NCI-H2107 (cell line): ENCODE measurements around the gene CD274.
"Not testable (repeated sequence)": the region's sequence is repeated elsewhere in the genome, so short reads cannot be mapped to it uniquely, and the experiment has no call there.

Source experiments
- DNase-seq: peaks from one replicate; lab custom pipeline; 2025; lab: John Stamatoyannopoulos, UW

CD274 gene

GRCh38 chr9:5438301-5439162 is 11.8 kb upstream of the CD274 start:
- DNase-seq, result no peak

- DNase-seq, result no peak
These were observed 9.9 kb upstream of the CD274 start for GRCh38 chr9:5440426-5440825.

- no peak for DNase-seq
These were observed 9.3 kb upstream of the CD274 start for GRCh38 chr9:5441043-5441442.

GRCh38 chr9:5442400-5443011 is 7.8 kb upstream of the CD274 start:
- no peak for DNase-seq

GRCh38 chr9:5443850-5444249 is 6.5 kb upstream of the CD274 start:
- no peak for DNase-seq

GRCh38 chr9:5445096-5445495 is 5.2 kb upstream of the CD274 start:
- not testable (repeated sequence) for DNase-seq

GRCh38 chr9:5445886-5446285 is 4.5 kb upstream of the CD274 start:
- no peak for DNase-seq

GRCh38 chr9:5446451-5447236 is 3.7 kb upstream of the CD274 start:
- DNase-seq, result no peak

- DNase-seq, result no peak
These were observed 3.0 kb upstream of the CD274 start for GRCh38 chr9:5447337-5447736.

GRCh38 chr9:5448016-5448415 is 2.3 kb upstream of the CD274 start:
- DNase-seq, result no peak

GRCh38 chr9:5448461-5449435 is 1.6 kb upstream of the CD274 start:
- no peak for DNase-seq

- DNase-seq, result no peak
These were observed 602 bp upstream of the CD274 start for GRCh38 chr9:5449521-5450358.

GRCh38 chr9:5452286-5452609 is 1.9 kb downstream of the CD274 start:
- no peak for DNase-seq

GRCh38 chr9:5453004-5453403 is 2.7 kb downstream of the CD274 start:
- DNase-seq, result no peak

- DNase-seq, result no peak
These were observed 3.3 kb downstream of the CD274 start for GRCh38 chr9:5453673-5454072.

GRCh38 chr9:5455181-5455580 is 4.8 kb downstream of the CD274 start:
- DNase-seq, result no peak

- no peak for DNase-seq
These were observed 9.0 kb downstream of the CD274 start for GRCh38 chr9:5459289-5459829.

GRCh38 chr9:5460157-5460556 is 9.8 kb downstream of the CD274 start:
- no peak for DNase-seq

- not testable (repeated sequence) for DNase-seq
These were observed 14.5 kb downstream of the CD274 start for GRCh38 chr9:5464831-5465330.

GRCh38 chr9:5466005-5466404 is 15.7 kb downstream of the CD274 start:
- no peak for DNase-seq
